ENCODE results near the gene TPSB2.
"Not testable (repeated sequence)": the region's sequence is repeated elsewhere in the genome, so short reads cannot be mapped to it uniquely, and the experiment has no call there.

The TPSB2 gene

DNA sequence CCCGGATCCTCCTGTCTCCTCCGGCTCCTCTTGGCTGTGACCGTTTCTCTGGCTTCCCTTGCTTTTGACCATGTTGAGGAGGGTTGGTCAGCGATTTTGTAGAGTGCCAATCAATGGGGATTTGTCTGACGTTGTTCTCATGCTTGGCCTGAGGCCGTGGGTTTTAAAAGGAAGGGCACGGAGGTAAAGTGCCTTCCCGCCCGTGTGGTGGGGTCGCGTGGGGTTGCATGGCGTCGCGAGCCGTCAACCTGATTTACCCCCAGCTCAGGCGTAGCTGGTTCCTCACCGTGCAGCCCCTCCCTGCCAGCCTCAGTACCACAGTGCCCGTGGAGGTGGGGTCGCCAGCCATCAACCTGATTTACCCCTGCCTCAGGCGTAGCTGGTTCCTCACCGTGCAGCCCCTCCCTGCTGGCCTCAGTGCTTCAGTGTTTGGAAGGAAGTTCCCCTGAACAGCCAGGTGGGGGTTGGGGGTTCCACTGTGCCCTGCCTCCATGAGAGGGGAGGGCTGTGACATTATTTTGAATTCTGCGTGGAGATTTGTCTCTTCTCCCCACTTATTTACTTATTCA is 15.6 kb upstream of the TPSB2 start:
- no peak for DNase-seq (ENCODE audit: low spot score)
- TF ChIP-seq, protein P1, sequence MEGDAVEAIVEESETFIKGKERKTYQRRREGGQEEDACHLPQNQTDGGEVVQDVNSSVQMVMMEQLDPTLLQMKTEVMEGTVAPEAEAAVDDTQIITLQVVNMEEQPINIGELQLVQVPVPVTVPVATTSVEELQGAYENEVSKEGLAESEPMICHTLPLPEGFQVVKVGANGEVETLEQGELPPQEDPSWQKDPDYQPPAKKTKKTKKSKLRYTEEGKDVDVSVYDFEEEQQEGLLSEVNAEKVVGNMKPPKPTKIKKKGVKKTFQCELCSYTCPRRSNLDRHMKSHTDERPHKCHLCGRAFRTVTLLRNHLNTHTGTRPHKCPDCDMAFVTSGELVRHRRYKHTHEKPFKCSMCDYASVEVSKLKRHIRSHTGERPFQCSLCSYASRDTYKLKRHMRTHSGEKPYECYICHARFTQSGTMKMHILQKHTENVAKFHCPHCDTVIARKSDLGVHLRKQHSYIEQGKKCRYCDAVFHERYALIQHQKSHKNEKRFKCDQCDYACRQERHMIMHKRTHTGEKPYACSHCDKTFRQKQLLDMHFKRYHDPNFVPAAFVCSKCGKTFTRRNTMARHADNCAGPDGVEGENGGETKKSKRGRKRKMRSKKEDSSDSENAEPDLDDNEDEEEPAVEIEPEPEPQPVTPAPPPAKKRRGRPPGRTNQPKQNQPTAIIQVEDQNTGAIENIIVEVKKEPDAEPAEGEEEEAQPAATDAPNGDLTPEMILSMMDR (IDR thresholded peaks at IDR 0.05; ENCODE audit: extremely low read depth, missing control alignments) = no peak

DNA sequence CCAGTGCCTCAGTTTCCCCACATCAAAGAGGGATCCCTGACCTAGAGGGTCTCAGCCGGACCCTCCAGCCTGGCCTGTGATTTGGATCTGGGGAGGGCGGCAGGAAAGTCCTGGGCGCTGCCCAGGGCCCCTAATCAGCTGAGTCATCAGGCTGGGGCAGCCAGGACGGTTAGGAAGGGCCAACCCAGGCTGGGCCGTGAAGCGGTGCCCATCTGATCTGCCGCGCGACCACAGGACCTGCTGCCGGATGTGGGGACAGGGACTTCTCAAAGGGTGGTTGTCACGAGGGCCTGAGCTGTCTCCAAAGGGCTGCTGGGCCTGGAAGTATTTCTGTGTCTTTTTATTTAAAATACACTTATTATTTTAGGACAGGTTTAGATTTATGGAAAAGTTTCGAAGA is 14.9 kb upstream of the TPSB2 start:
- DNase-seq (ENCODE audit: low spot score) = no peak
- TF ChIP-seq, protein P1 (IDR thresholded peaks at IDR 0.05; ENCODE audit: extremely low read depth, missing control alignments) = no peak

DNA sequence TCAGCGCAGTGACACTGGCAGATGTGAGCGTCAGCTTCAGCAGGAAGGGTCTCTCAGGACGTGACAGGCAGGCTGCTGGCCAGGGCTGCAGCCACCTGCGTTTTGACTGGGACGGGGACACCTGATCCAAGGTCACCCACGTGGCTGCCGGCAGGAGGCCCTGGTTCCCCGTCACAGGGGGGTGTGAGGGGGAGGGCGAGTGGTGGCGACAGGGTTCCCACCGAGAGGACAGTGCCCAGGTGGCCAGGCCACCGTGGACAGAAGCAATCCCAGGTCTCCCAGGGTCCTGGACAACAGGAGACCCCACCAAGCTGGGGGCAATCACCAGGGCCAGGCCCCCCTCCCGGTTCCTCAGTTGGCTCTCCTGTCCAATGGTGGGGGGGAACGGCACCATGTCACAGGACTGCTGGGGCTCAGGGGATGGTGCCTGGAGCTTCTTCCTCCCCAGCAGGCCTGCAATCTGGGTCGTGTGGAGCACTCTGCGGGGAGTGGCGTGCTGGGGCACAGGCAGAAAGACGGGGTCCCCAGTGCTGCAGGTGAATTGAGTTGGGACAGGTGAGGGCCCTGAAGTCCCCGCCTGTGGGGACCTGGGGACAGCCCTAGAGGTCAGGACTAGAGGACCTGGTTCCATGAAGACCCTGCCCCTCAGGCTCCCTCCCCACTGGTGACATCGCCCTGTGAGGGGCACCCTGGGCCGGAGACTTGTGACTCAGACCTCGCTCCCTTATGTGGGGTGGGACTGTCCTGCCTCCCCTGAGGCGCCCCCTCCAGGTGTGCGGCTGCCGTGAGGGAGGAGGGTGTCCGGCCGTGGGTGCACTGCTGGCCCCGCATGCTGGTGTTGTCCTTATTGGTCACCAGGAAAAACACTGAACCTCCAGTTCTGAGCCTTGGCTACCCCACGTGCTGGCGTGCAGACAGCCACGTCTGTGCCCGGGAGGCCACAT is 14.2 kb upstream of the TPSB2 start:
- DNase-seq (ENCODE audit: low spot score) = not testable (repeated sequence)

DNA sequence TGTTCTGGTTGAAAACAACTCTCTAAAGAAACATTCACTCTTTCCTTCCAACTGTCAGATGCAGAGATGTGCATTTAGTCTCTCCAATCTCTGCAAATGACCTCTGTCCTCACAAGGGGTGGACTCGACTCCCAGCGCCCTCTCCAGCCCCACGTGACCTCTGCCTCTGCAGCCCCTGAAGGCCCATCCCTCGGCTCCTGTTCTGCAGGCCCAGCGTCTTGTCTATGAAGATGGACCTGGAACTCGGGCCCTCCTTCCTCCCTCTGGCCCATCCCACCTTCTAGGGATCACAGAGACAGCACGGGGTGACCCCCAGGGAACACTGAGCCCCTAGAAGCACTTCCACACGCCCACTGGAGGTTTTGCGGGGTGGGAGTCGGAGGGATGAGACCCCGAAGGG is 13.4 kb upstream of the TPSB2 start:
- DNase-seq (ENCODE audit: low spot score) = not testable (repeated sequence)

GRCh38 chr16:1241081-1241480 is 11.1 kb upstream of the TPSB2 start:
- not testable (repeated sequence) for DNase-seq (ENCODE audit: low spot score)

- not testable (repeated sequence) for DNase-seq (ENCODE audit: low spot score)
These were observed 10.5 kb upstream of the TPSB2 start, which contains the start of gene TPSAB1 for GRCh38 chr16:1240436-1240835. TSS of gene TPSAB1 (plus strand) at chr16:1240705. CDS start at chr16:1240939, 234 bp downstream.

GRCh38 chr16:1239575-1239974 is 9.6 kb upstream of the TPSB2 start:
- not testable (repeated sequence) for DNase-seq (ENCODE audit: low spot score)

DNA sequence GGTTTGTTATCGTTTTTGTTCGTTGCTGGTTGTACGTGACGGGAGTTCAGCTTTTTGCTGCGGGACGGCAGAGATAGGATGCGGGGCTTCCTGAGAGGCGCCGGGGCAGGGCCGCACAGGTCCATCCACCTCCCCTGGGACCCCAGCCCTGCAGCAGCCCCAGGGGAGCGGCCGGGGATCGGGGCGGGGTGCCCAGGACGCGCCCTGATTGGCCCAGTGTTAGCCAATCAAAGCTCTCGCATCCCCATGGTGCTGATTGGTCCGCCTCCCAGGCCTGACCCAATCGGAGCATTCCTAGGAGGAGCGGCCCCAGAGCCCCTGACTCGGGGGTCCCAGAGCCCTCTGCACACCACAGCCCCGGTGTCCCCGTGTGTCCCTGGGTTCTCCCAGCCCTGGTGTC is 8.9 kb upstream of the TPSB2 start:
- DNase-seq (ENCODE audit: low spot score) = not testable (repeated sequence)

- TF ChIP-seq, protein P1 (IDR thresholded peaks at IDR 0.05; ENCODE audit: extremely low read depth, missing control alignments) = no peak
- no peak for DNase-seq (ENCODE audit: low spot score)
These were observed 8.0 kb upstream of the TPSB2 start for GRCh38 chr16:1237990-1238389.

DNA sequence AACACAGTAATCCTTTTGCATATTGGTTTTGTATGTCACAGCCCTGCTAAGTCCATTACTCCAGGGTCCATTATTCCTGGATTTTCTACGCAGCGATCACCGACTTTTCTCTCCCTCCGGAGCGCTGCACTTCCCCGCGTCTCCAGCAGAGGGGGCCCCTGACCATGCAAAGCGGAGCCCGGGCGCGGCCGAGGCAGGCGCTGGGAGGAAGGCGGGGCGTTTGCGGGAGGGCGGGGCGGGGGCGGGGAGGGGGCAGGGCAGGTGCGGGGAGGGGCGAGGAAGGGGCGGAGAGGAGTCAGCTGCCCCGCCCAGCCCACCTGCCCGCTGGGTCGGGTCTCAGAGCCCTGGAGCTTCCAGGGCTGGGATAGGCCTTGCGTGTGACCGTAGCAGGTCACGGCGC is 6.7 kb upstream of the TPSB2 start:
- DNase-seq (ENCODE audit: low spot score) = not testable (repeated sequence)

DNA sequence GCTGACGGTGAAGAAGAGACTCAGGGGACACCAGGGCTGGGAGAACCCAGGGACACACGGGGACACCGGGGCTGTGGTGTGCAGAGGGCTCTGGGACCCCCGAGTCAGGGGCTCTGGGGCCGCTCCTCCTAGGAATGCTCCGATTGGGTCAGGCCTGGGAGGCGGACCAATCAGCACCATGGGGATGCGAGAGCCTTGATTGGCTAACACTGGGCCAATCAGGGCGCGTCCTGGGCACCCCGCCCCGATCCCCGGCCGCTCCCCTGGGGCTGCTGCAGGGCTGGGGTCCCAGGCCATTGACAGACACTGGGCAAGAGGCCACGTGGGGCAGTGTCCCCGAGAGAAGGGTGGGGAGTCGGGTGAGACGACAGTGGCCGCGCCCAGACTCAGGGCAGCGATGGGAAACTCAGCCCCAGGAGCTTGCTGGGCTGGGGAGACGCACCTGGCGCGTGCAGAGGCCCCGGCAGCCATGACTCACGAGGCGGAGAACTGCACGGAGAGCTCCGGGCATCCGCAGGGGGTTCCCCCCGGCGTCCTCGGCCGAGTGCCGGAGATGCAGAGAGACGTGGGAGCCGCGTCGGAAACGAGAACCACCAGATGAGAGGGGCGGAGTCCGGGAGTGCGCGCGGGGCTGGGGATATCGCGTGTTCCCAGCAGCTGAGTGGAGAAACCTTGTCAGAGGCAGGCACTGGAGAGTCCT is 2.2 kb upstream of the TPSB2 start:
- DNase-seq (ENCODE audit: low spot score) = not testable (repeated sequence)

GRCh38 chr16:1231301-1231700 is 1.3 kb upstream of the TPSB2 start:
- DNase-seq (ENCODE audit: low spot score) = not testable (repeated sequence)

GRCh38 chr16:1230471-1231212 is 658 bp upstream of the TPSB2 start:
- not testable (repeated sequence) for DNase-seq (ENCODE audit: low spot score)

GRCh38 chr16:1229476-1229875 is 508 bp downstream of the TPSB2 start:
- DNase-seq (ENCODE audit: low spot score) = not testable (repeated sequence)

GRCh38 chr16:1228227-1228626 is 1.8 kb downstream of the TPSB2 start:
- DNase-seq (ENCODE audit: low spot score) = not testable (repeated sequence)

- not testable (repeated sequence) for DNase-seq (ENCODE audit: low spot score)
These were observed 3.3 kb downstream of the TPSB2 start for GRCh38 chr16:1226692-1227091.

Data from GM20000 (cell line).